Adrenal gland (tissue), 12 donors: ENCODE results near the gene IFNGR2. TPM values are rescaled to one million over a fixed set of nuclear protein-coding genes. Genes with fewer than 3 reads are reported as not detected.
"Not testable (repeated sequence)": the region's sequence is repeated elsewhere in the genome, so short reads cannot be mapped to it uniquely, and the experiment has no call there.

Experiments
- DNase-seq, 7 donors: peaks; one replicate each; pipeline ENCODE4 v3.0.0-alpha.2; 2019 to 2020
- H3K27ac ChIP-seq, 5 donors: fragments of 200-600 bp; sonication (generic) in 4 of 5; 1 replicate in 3 of 5; 2 replicates in 2 of 5; pipeline versions ENCODE4 v1.5.1 to v1.8.0; 2016 to 2020; ENCODE audit warnings: mild to moderate bottlenecking in 1 of 5
- H3K27me3 ChIP-seq: fragments of 200-600 bp; 2 replicates; pipeline ENCODE4 v1.8.0; 2021
- H3K36me3 ChIP-seq, 2 donors: fragments of 200-600 bp; replicated peaks in 1 of 2; 1 replicate in 1 of 2; 2 replicates in 1 of 2; pipeline versions ENCODE4 v1.5.1 to v1.8.0; 2018 to 2022
- H3K4me1 ChIP-seq, 2 donors: fragments of 200-600 bp; replicated peaks in 1 of 2; 1 replicate in 1 of 2; 2 replicates in 1 of 2; pipeline versions ENCODE4 v1.5.1 to v1.8.0; 2018 to 2021
- H3K4me3 ChIP-seq, 4 donors: fragments of 200-600 bp; sonication (generic) in 3 of 4; one replicate each; pipeline ENCODE4 v1.5.1; 2016 to 2018
- H3K9me3 ChIP-seq, 3 donors: fragments of 200-600 bp; sonication (generic) in 1 of 3; replicated peaks in 1 of 3; 1 replicate in 2 of 3; 2 replicates in 1 of 3; pipeline versions ENCODE4 v1.5.1 to v1.8.0; 2016 to 2021
- POLR2A ChIP-seq, 2 donors: fragments of 450-650 bp; IDR thresholded peaks; one replicate each; pipeline ENCODE4 v1.6.1; 2017; ENCODE audit warnings: antibody characterized with exemption in 2 of 2, mild to moderate bottlenecking in 2 of 2, moderate library complexity in 1 of 2
- WGBS, 4 donors: extraction: QIAGEN DNeasy Blood & Tissue Kit in 2 of 4; methylation state at CpG; one replicate each; pipeline versions ENCODE4 v1.1.5 to v1.1.7; 2013 to 2017; 5-methylcytosine and 5-hydroxymethylcytosine counted together
- intact Hi-C, 2 donors: fragments of 100-400 bp; cut with DNase I; formaldehyde crosslinking; loops; one replicate each; pipeline versions ENCODE4 v1.14.1 to v1.15.0; 2022 to 2023
- polyA plus RNA-seq, 3 donors: library from polyadenylated mRNA; stranded (reverse); fragments of 200-250 nt in 2 of 3; fragments of 350-450 nt in 1 of 3; fragmentation: Illumina TruSeq in 1 of 3; extraction: RNeasy Lipid Tissue Mini Kit (QIAGEN cat#74804) in 1 of 3; gene quantifications; one replicate each; pipeline ENCODE4 v1.2.3, GENCODE V29; 2013 to 2014
- total RNA-seq, 9 donors: library from RNA; depleted of rRNA in 4 of 9; stranded (reverse); fragments of >200 nt in 4 of 9; fragments of 120-200 nt in 1 of 9; fragmentation: NEBNext Ultra II Directional in 1 of 9; extraction: Animal tissue kit (Norgen Biotek cat#: 25700) in 1 of 9; gene quantifications; one replicate each; pipeline versions ENCODE4 v1.1.0 to v1.2.4, GENCODE V29; 2013 to 2023
- TF ChIP-seq, protein P1 (sequence below), 6 experiments: fragments of 450-650 bp in 4 of 6; fragments of 200-600 bp in 2 of 6; sonication (generic) in 1 of 6; IDR thresholded peaks; 1 replicate in 5 of 6; 2 replicates in 1 of 6; pipeline versions ENCODE4 v1.5.1 to v1.8.0; 2016 to 2021; ENCODE audit warnings: antibody characterized with exemption in 6 of 6, mild to moderate bottlenecking in 2 of 6, moderate library complexity in 1 of 6
- donor health status: healthy with polysubstance abuse.
- donor health status: Bipolar disorder and iron deficiency.
- donor health status: DM: yes; HTN: yes; CAD: no.
- donor health status: DM: no; HTN: no; CAD: no.
- donor health status: DM: no; HTN: no; CAD: no.
- donor health status: DM: yes; HTN: yes; CAD: no.

IFNGR2 gene
- total and polyA plus RNA-seq, 12 donors = 44.5 to 87.4 (median 59.4) TPM

DNA sequence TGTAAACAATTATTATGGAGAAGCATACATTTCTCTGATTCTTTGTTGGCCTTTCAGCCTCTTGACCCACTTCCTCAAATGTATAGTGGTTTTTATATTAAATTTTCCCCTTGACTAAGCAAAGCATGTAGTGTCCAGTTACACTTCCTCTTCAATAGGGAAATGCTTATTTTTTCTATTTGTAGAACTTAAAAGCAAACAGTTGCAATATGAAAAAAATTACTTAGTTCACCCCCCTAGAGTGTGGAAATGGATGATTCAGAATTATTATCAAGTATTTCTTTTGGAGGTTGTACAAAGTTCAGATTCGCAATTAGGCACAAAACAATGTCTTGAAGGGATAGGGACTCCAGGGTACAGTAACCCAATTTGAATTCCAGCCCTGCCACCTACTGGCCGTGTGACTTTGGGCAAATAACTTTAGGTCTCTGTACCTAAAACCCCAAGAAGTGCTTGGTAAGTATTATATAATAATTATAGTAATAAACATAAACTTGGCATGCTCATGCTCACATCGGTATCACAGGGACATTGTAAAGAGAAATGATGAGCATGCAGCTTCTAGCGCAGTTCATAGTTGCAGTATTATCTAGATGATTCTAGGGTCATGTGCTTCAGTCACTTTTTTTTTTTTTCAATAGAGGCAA, 28.6 kb upstream of the IFNGR2 start:
- no peak overlapping the region for H3K4me3 ChIP-seq
- no peaks in the 10 kb centered on the region for H3K9me3 ChIP-seq
- 8 to 13% (median 11%) methylated on average over 4 of the region's 4 CpGs for WGBS, 4 donors
- H3K4me1 ChIP-seq = peaks cover 0 to 6% of the 10 kb centered on the region in 2 donors
- no peaks in the 10 kb centered on the region for H3K27me3 ChIP-seq
- intact Hi-C loops = loop anchor here (5.0 to 10.0 kb wide), 2 partner anchors 170 to 172 kb away; no protein-coding TSS in a partner anchor
- TF ChIP-seq, protein P1, sequence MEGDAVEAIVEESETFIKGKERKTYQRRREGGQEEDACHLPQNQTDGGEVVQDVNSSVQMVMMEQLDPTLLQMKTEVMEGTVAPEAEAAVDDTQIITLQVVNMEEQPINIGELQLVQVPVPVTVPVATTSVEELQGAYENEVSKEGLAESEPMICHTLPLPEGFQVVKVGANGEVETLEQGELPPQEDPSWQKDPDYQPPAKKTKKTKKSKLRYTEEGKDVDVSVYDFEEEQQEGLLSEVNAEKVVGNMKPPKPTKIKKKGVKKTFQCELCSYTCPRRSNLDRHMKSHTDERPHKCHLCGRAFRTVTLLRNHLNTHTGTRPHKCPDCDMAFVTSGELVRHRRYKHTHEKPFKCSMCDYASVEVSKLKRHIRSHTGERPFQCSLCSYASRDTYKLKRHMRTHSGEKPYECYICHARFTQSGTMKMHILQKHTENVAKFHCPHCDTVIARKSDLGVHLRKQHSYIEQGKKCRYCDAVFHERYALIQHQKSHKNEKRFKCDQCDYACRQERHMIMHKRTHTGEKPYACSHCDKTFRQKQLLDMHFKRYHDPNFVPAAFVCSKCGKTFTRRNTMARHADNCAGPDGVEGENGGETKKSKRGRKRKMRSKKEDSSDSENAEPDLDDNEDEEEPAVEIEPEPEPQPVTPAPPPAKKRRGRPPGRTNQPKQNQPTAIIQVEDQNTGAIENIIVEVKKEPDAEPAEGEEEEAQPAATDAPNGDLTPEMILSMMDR (IDR thresholded peaks at IDR 0.05) = peak; percentile 49 to 66 (median 60)
- TF ChIP-seq POLR2A (IDR thresholded peaks at IDR 0.05) = no peak
- no peaks in the 10 kb centered on the region for H3K36me3 ChIP-seq
- peak; percentile 57 to 79 (median 62) for DNase-seq
- H3K27ac ChIP-seq = peak overlapping the region in 3 of 5 donors; percentile 38 to 88 (median 42)

- 54 to 65% (median 58%) methylated on average over 5 of the region's 5 CpGs for WGBS, 4 donors
- intact Hi-C loops = loop anchor here in 1 of 2 donors (10.0 kb wide), 1 partner anchor 170 kb away; no protein-coding TSS in a partner anchor
- H3K4me1 ChIP-seq = peaks cover 3 to 12% of the 10 kb centered on the region in 2 donors
These were observed 28.0 kb upstream of the IFNGR2 start for GRCh38 chr21:33375101-33375644.

GRCh38 chr21:33377221-33377920, 25.8 kb upstream of the IFNGR2 start:
- Histone ChIP-seq H3K36me3 (no peaks in the 10 kb centered on the region), H3K4me3 (no peak overlapping the region), H3K27me3 (no peaks in the 10 kb centered on the region), H3K9me3 (no peaks in the 10 kb centered on the region), H3K4me1 (peaks cover 9 to 24% of the 10 kb centered on the region in 2 donors), H3K27ac (no peak overlapping the region)
- no peak for DNase-seq
- 83 to 89% (median 87%) methylated on average over 6 of the region's 6 CpGs for WGBS, 4 donors
- intact Hi-C loops = loop anchor here in 1 of 2 donors (10.0 kb wide), 1 partner anchor 173 kb away; no protein-coding TSS in a partner anchor
- TF ChIP-seq, protein P1 (IDR thresholded peaks at IDR 0.05) = no peak
- TF ChIP-seq POLR2A (IDR thresholded peaks at IDR 0.05) = no peak

More at GRCh38 chr21:33375101-33375644, 28.0 kb upstream of the IFNGR2 start:
- H3K27ac ChIP-seq = peak overlapping the region in 3 of 5 donors; percentile 38 to 64 (median 42)
- H3K4me3 ChIP-seq = no peak overlapping the region
- no peak for DNase-seq
- TF ChIP-seq, protein P1 (IDR thresholded peaks at IDR 0.05) = no peak
- no peak for TF ChIP-seq POLR2A (IDR thresholded peaks at IDR 0.05)
- no peaks in the 10 kb centered on the region for H3K9me3 ChIP-seq
- no peaks in the 10 kb centered on the region for H3K36me3 ChIP-seq
- H3K27me3 ChIP-seq = no peaks in the 10 kb centered on the region

GRCh38 chr21:33378081-33378480, 25.1 kb upstream of the IFNGR2 start:
- Histone ChIP-seq H3K4me3 (no peak overlapping the region), H3K36me3 (no peaks in the 10 kb centered on the region), H3K27me3 (no peaks in the 10 kb centered on the region), H3K27ac (no peak overlapping the region), H3K9me3 (no peaks in the 10 kb centered on the region), H3K4me1 (peaks cover 16 to 31% of the 10 kb centered on the region in 2 donors)
- TF ChIP-seq, protein P1 (IDR thresholded peaks at IDR 0.05) = no peak
- WGBS, 4 donors = 91 to 96% (median 93%) methylated on average over 8 to 9 of the region's 9 CpGs
- intact Hi-C loops = loop anchor here in 1 of 2 donors (10.0 kb wide), 1 partner anchor 173 kb away; no protein-coding TSS in a partner anchor
- no peak for DNase-seq

DNA sequence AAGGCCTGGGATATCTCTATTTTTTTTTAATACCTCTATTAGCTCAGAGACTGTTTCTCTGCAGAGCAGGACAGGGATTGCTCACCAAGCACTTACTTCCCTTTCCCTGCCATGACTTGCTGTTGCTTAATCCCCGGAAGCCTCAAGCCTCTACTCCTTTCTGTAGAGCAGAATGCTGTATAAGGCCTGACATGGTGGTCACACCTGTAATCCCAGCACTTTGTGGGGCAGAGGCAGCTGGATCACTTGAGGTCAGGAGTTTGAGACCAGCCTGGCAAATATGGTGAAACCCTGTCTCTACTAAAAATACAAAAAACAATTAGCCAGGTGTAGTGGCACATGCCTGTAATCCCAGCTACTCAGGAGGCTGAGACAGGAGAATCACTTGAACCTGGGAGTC, 23.3 kb upstream of the IFNGR2 start:
- Histone ChIP-seq H3K27ac (peak overlapping the region; percentile 49 to 90 (median 71)), H3K4me1 (peaks cover 23 to 33% of the 10 kb centered on the region in 2 donors)
- 36 to 80% (median 54%) methylated on average over 1 of the region's 1 CpG for WGBS, 4 donors
- not testable (repeated sequence) for H3K9me3 ChIP-seq, H3K4me3 ChIP-seq, H3K36me3 ChIP-seq, H3K27me3 ChIP-seq
- intact Hi-C loops = loop anchor here in 1 of 2 donors (10.0 kb wide), 1 partner anchor 175 kb away; no protein-coding TSS in a partner anchor
- peak in 4 of 7 donors; percentile 52 to 72 (median 61) for DNase-seq
